Stomach (tissue), 9 donors: ENCODE data around the gene GFPT2. TPM values are rescaled to one million over a fixed set of nuclear protein-coding genes. Genes with fewer than 3 reads are reported as not detected.

Experiments used
- DNase-seq, 2 donors: peaks; one replicate each; pipeline versions ENCODE4 v3.0.0 to v3.0.0-alpha.2; 2013 to 2019
- H3K27ac ChIP-seq, 5 donors: fragments of 200-600 bp in 4 of 5; sonication (generic) in 4 of 5; one replicate each; pipeline ENCODE4 v1.5.1; 2013 to 2019; ENCODE audit warnings: mild to moderate bottlenecking in 1 of 5, moderate library complexity in 1 of 5
- H3K27me3 ChIP-seq, 3 donors: fragments of 200-600 bp; sonication (generic); one replicate each; pipeline ENCODE4 v1.5.1; 2017 to 2019; ENCODE audit warnings: mixed run types in 1 of 3
- H3K36me3 ChIP-seq, 4 donors: fragments of 200-600 bp; sonication (generic); 1 replicate in 3 of 4; 2 replicates in 1 of 4; pipeline ENCODE4 v1.5.1; 2016 to 2019
- H3K4me1 ChIP-seq, 4 donors: fragments of 200-600 bp; sonication (generic); one replicate each; pipeline ENCODE4 v1.5.1; 2016 to 2019
- H3K4me3 ChIP-seq, 4 donors: fragments of 200-600 bp; sonication (generic) in 3 of 4; one replicate each; pipeline ENCODE4 v1.5.1; 2016 to 2019; ENCODE audit warnings: mild to moderate bottlenecking in 1 of 4
- H3K9me3 ChIP-seq, 4 donors: fragments of 200-600 bp; sonication (generic); one replicate each; pipeline ENCODE4 v1.5.1; 2016 to 2019
- EP300 ChIP-seq: sonication (generic); formaldehyde crosslinking; IDR thresholded peaks from one replicate; pipeline ENCODE4 v1.6.1; 2017; ENCODE audit warnings: antibody characterized with exemption
- POLR2A ChIP-seq, 4 donors: fragments of 450-650 bp; IDR thresholded peaks; one replicate each; pipeline ENCODE4 v1.6.1; 2016; ENCODE audit warnings: antibody characterized with exemption in 4 of 4, control low read depth in 2 of 4, mild to moderate bottlenecking in 1 of 4, moderate library complexity in 1 of 4
- POLR2AphosphoS5 ChIP-seq, 3 donors: sonication (generic); formaldehyde crosslinking; IDR thresholded peaks; one replicate each; pipeline ENCODE4 v1.6.1; 2016; ENCODE audit warnings: antibody characterized with exemption in 3 of 3
- WGBS, 5 donors: extraction: QIAGEN DNeasy Blood & Tissue Kit in 3 of 5; methylation state at CpG; one replicate each; pipeline versions ENCODE4 v1.1.5 to v1.1.7; 2013 to 2018; 5-methylcytosine and 5-hydroxymethylcytosine counted together
- intact Hi-C: fragments of 100-400 bp; cut with DNase I; formaldehyde crosslinking; loops from one replicate; pipeline ENCODE4 v1.15.1; 2023; ENCODE audit warnings: low total_unique reads
- polyA plus RNA-seq, 3 donors: library from polyadenylated mRNA; stranded (reverse); fragments of 200-250 nt; gene quantifications; one replicate each; pipeline ENCODE4 v1.2.3, GENCODE V29; 2013
- total RNA-seq, 5 donors: library from RNA; depleted of rRNA; stranded (reverse); fragments of >200 nt; gene quantifications; one replicate each; pipeline versions ENCODE4 v1.1.0 to v1.2.3, GENCODE V29; 2014 to 2016
- TF ChIP-seq, protein P1 (sequence below), 7 experiments: fragments of 450-650 bp in 4 of 7; fragments of 200-600 bp in 3 of 7; sonication (generic) in 3 of 7; IDR thresholded peaks; one replicate each; pipeline ENCODE4 v1.5.1; 2016 to 2019; ENCODE audit warnings: antibody characterized with exemption in 7 of 7, control low read depth in 2 of 7, mild to moderate bottlenecking in 1 of 7
- donor health status: healthy with polysubstance abuse.
- donor health status: Bipolar disorder and iron deficiency.
- donor health status: healthy.

Gene GFPT2
- total and polyA plus RNA-seq, 8 donors: 3.5 to 54.5 (median 8.3) TPM

DNA sequence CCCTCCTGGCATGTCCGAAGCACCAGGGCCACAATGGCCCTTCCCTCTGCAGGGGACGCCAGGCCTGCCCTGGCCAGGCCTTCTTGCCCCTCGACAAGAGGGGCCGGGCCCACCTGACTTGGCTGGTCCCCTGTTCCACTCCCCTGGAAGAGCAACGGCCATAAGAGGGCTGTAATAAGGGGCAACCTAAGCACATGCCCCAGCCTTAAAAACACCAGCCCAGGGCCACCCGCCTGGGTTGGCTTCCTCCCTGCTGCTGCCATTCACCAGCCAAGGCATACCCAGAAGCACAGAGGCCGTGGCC, 8.5 kb downstream of the GFPT2 start:
- no peak for DNase-seq
- 67 to 94% (median 85%) methylated on average over 1 to 7 of the region's 7 CpGs for WGBS, 5 donors
- no peak overlapping the region for H3K4me3 ChIP-seq
- no peak for TF ChIP-seq POLR2AphosphoS5 (IDR thresholded peaks at IDR 0.05)
- TF ChIP-seq POLR2A (IDR thresholded peaks at IDR 0.05): no peak
- no peak for TF ChIP-seq EP300
- TF ChIP-seq, protein P1, sequence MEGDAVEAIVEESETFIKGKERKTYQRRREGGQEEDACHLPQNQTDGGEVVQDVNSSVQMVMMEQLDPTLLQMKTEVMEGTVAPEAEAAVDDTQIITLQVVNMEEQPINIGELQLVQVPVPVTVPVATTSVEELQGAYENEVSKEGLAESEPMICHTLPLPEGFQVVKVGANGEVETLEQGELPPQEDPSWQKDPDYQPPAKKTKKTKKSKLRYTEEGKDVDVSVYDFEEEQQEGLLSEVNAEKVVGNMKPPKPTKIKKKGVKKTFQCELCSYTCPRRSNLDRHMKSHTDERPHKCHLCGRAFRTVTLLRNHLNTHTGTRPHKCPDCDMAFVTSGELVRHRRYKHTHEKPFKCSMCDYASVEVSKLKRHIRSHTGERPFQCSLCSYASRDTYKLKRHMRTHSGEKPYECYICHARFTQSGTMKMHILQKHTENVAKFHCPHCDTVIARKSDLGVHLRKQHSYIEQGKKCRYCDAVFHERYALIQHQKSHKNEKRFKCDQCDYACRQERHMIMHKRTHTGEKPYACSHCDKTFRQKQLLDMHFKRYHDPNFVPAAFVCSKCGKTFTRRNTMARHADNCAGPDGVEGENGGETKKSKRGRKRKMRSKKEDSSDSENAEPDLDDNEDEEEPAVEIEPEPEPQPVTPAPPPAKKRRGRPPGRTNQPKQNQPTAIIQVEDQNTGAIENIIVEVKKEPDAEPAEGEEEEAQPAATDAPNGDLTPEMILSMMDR (IDR thresholded peaks at IDR 0.05): no peak
- H3K9me3 ChIP-seq: no peaks in the 10 kb centered on the region
- H3K36me3 ChIP-seq: no peaks in the 10 kb centered on the region
- intact Hi-C loops: no loop called here
- no peak overlapping the region for H3K27ac ChIP-seq
- H3K27me3 ChIP-seq: peaks cover 0 to 3% (median 0%) of the 10 kb centered on the region in 3 donors
- H3K4me1 ChIP-seq: peaks cover 0 to 18% (median 6%) of the 10 kb centered on the region in 4 donors

DNA sequence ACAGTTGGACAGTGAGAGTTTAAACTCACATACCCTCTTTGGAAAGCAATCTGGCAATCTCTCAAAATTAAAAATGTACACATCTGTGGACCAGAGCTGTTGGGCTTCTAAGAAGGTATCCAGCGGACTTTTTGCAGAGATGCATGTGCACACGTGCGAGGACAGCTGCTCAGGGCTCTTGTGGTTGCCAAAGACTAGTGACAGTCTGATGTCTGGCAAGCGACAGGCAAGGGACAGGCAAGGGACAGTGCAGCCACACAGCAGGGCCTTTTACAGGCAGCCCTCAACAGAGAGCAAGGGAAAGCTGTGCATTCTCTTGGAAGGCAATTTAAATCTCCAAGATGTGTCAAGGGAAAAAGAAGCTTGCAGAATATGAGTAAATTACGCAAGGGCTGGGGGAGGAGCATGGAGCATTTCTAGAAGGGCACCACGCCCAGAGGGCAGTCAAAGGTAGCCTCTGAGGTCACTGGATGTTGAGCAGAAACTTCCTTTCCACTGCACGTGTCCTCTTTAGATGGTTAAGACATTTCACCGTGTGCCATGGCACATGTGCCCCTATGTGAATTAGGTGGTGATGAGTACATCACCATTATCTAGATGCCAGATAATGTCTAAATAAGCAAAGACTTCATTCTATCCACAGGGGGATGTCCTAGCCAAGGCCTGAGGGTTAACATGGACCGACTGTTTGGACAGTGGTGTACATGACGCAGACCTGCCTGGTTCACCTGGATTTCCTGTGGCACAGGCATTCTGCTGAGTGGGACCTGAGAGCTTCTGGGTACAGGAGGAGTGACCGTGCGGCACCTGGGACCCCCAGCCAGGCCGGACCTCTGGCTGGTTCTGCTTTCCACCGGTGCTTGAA, 9.1 kb downstream of the GFPT2 start:
- Histone ChIP-seq H3K4me3 (no peak overlapping the region), H3K27ac (no peak overlapping the region), H3K27me3 (peaks cover 0 to 3% (median 0%) of the 10 kb centered on the region in 3 donors), H3K36me3 (no peaks in the 10 kb centered on the region), H3K9me3 (no peaks in the 10 kb centered on the region), H3K4me1 (peaks cover 0 to 18% (median 6%) of the 10 kb centered on the region in 4 donors)
- WGBS, 5 donors: 60 to 72% (median 70%) methylated on average over 10 to 14 of the region's 14 CpGs
- DNase-seq: peak in 1 of 2 donors; percentile 27
- TF ChIP-seq EP300: no peak
- no peak for TF ChIP-seq POLR2A (IDR thresholded peaks at IDR 0.05)
- TF ChIP-seq POLR2AphosphoS5 (IDR thresholded peaks at IDR 0.05): no peak
- TF ChIP-seq, protein P1 (IDR thresholded peaks at IDR 0.05): no peak
- intact Hi-C loops: no loop called here

DNA sequence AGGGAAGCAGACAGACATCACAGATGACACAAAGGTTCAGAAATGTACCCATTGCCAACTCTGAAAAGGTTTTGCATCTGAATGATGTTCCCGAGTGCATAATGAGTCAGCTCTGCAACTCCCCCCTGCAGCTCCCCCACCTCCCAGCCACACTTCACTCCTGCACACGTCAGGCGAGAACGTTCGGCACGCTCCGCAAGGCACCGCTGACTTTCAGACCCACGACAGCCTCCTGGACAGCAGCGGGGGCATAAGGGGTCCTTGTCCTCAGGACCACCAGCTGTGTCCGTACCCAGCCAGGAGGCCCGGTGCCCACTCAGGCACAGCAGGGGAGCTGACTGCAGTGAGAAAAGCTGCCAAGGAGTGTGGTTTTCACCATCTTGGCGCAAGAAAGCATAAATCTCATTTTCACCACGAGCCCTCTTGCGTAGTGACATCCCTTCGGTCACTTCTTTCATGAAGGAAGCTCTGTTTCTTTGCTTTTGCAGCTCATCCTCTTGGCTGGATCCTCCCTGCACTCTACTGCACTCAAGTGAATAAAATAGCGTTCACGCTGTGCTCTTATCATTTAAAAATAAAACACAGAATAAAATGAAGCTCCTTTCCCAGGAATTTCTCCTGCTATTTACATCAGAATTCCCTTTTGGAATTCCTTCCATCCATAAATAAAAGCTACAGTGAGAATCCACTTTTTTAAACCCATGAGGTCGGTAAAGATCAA, 9.9 kb downstream of the GFPT2 start:
- intact Hi-C loops: no loop called here
- Histone ChIP-seq H3K36me3 (no peaks in the 10 kb centered on the region), H3K4me1 (peaks cover 0 to 18% (median 6%) of the 10 kb centered on the region in 4 donors), H3K27me3 (peaks cover 0 to 3% (median 0%) of the 10 kb centered on the region in 3 donors), H3K4me3 (no peak overlapping the region), H3K27ac (no peak overlapping the region), H3K9me3 (no peaks in the 10 kb centered on the region)
- DNase-seq: peak in 1 of 2 donors; percentile 30
- WGBS, 5 donors: 30 to 43% (median 43%) methylated on average over 19 of the region's 19 CpGs
- TF ChIP-seq POLR2AphosphoS5 (IDR thresholded peaks at IDR 0.05): no peak
- no peak for TF ChIP-seq POLR2A (IDR thresholded peaks at IDR 0.05)
- no peak for TF ChIP-seq EP300
- TF ChIP-seq, protein P1 (IDR thresholded peaks at IDR 0.05): no peak

DNA sequence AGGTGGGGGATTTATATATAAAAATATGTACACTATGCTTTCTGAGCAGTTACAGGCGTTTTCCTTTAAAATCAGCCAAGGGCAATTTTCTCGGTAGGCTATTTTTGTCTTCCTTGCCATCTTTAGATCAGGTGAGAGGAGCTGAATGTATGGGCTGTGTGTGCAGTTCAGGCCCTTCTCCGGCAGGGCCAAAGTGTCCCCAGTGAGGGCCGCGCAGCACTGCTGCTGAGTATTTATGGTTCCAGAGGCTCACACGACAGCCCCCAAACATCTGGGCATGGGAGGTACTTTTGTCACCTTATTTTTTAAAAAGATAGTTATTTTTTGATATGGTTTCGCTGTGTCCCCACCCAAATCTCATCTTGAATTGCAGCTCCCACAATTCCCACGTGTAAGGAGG, 11.5 kb downstream of the GFPT2 start:
- Histone ChIP-seq H3K27ac (no peak overlapping the region), H3K9me3 (no peaks in the 10 kb centered on the region), H3K4me1 (peaks cover 0 to 18% (median 6%) of the 10 kb centered on the region in 4 donors), H3K27me3 (peaks cover 0 to 3% (median 0%) of the 10 kb centered on the region in 3 donors), H3K36me3 (peaks cover 0 to 15% (median 8%) of the 10 kb centered on the region in 4 donors), H3K4me3 (no peak overlapping the region)
- WGBS, 5 donors: 82 to 91% (median 87%) methylated on average over 8 of the region's 8 CpGs
- intact Hi-C loops: no loop called here
- TF ChIP-seq POLR2AphosphoS5 (IDR thresholded peaks at IDR 0.05): no peak
- TF ChIP-seq, protein P1 (IDR thresholded peaks at IDR 0.05): no peak
- no peak for DNase-seq
